ENCODE results near the gene RGL1.

RGL1 gene

DNA sequence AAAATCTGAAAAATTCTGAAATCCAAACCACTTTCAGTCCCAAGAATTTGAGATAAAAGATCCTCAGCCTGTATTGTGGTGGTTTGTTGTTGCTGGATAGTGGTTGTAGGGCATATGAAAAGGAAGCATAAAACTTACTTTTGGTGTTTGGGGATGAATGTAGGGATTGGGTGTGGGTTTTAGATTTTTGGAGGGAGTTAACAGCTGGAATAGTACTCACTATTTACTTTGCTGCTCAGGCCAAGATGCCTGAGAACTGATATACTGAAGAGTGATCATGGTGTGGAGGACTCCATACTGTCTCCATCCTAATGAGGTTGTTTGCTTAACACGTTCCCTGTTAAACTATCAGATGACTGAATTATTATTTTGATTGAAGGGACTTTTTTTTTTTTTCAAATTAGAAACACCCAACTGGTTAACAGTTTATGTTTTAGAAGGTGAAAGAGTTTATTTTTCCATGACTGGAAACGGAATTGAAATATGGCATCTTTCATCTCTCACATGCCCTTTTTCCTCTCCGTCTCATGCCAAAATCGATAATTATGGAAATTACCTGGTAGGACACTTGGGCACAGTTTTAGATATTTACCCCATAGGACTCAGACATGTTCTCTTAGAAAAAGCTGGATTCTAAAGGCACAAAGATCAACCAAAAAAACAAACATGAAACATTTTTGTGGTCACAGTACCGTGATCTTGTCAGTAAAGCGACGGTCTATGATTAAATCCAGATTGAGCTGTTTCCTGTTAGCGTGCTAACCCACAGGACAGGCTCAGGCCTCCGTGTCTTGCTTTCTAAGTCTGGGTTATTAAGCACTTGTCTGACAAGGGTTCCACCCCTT is 37.3 kb downstream of the RGL1 start:
- Histone ChIP-seq H3K27me3 (replicated peaks) (no peaks in the 10 kb centered on the region), H3K4me3 (ENCODE audit: low read depth, low read length) (no peak overlapping the region), H3K27ac (peak overlapping the region; percentile 93), H3K36me3 (replicated peaks) (no peaks in the 10 kb centered on the region)
- peak; percentile 95 for DNase-seq
- in situ Hi-C loops (cut with HindIII; ENCODE audit: low pct_ligation_motif_present, low sequenced_read_pairs), result no loop called here
- TF ChIP-seq, protein P1, sequence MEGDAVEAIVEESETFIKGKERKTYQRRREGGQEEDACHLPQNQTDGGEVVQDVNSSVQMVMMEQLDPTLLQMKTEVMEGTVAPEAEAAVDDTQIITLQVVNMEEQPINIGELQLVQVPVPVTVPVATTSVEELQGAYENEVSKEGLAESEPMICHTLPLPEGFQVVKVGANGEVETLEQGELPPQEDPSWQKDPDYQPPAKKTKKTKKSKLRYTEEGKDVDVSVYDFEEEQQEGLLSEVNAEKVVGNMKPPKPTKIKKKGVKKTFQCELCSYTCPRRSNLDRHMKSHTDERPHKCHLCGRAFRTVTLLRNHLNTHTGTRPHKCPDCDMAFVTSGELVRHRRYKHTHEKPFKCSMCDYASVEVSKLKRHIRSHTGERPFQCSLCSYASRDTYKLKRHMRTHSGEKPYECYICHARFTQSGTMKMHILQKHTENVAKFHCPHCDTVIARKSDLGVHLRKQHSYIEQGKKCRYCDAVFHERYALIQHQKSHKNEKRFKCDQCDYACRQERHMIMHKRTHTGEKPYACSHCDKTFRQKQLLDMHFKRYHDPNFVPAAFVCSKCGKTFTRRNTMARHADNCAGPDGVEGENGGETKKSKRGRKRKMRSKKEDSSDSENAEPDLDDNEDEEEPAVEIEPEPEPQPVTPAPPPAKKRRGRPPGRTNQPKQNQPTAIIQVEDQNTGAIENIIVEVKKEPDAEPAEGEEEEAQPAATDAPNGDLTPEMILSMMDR (IDR thresholded peaks at IDR 0.05; ENCODE audit: low read depth, low read length, missing control alignments), result no peak

DNA sequence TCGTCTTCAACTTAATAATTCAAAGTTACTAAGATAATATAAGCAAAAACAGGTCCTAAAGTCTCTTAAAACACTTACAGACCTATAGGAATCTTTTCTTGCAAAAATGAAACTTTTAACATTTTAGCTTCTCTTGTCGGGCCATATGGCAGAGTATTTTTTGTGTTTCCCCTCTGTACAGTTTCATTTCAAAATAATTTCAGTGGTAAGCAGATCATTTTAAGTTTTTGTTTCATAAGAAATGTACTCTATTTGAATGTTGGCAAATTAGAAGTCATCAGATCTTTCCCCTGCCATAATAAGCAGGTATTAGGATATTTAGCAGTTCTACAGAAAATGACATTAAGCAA is 37.9 kb downstream of the RGL1 start:
- no peak for DNase-seq
- Histone ChIP-seq H3K27me3 (replicated peaks) (no peaks in the 10 kb centered on the region), H3K4me3 (ENCODE audit: low read depth, low read length) (no peak overlapping the region), H3K36me3 (replicated peaks) (no peaks in the 10 kb centered on the region), H3K27ac (peak overlapping the region; percentile 93)
- TF ChIP-seq, protein P1 (IDR thresholded peaks at IDR 0.05; ENCODE audit: low read depth, low read length, missing control alignments), result no peak
- in situ Hi-C loops (cut with HindIII; ENCODE audit: low pct_ligation_motif_present, low sequenced_read_pairs), result no loop called here

DNA sequence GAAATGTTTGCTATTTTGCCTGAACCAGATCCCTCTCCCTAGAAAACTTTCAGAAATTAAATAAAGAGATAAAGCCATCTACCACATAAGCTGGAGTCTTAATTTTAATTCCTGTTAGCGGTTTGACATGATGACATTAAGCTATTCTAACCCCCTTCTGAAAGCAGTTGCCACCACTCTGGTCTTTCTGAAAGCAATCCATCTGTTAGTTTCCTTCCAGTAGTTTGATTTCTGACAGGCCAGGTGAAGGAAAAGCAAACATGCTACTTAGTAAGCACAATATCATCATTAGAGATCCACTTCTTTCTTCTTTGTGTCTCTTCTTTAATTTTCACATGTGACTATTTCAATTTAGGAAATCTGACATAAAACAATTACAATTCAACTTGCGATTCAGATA is 39.9 kb downstream of the RGL1 start:
- no peaks in the 10 kb centered on the region for H3K36me3 ChIP-seq (replicated peaks)
- no peak for DNase-seq
- in situ Hi-C loops (cut with HindIII; ENCODE audit: low pct_ligation_motif_present, low sequenced_read_pairs), result no loop called here
- no peaks in the 10 kb centered on the region for H3K27me3 ChIP-seq (replicated peaks)
- TF ChIP-seq, protein P1 (IDR thresholded peaks at IDR 0.05; ENCODE audit: low read depth, low read length, missing control alignments), result no peak
- H3K4me3 ChIP-seq (ENCODE audit: low read depth, low read length), result no peak overlapping the region
- H3K27ac ChIP-seq, result no peak overlapping the region

DNA sequence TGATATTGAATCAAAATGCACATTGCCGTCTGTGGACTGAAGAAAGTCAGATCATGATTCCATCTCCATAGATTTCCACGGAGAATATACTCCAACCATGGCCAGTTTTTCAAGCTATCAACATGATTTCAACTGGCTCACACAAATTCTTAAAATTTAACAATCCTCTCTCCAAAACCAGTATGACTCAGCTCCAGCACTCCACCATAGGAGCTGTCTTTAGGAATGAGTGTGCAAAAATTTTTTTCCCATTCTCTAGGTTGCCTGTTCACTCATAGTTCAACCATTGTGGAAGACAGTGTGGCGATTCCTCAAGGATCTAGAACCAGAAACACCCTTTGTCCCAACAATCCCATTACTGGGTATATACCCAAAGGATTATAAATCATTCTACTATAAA is 40.8 kb downstream of the RGL1 start:
- H3K27ac ChIP-seq, result no peak overlapping the region
- no peaks in the 10 kb centered on the region for H3K36me3 ChIP-seq (replicated peaks)
- in situ Hi-C loops (cut with HindIII; ENCODE audit: low pct_ligation_motif_present, low sequenced_read_pairs), result no loop called here
- H3K27me3 ChIP-seq (replicated peaks), result no peaks in the 10 kb centered on the region
- no peak for DNase-seq
- TF ChIP-seq, protein P1 (IDR thresholded peaks at IDR 0.05; ENCODE audit: low read depth, low read length, missing control alignments), result no peak
- no peak overlapping the region for H3K4me3 ChIP-seq (ENCODE audit: low read depth, low read length)

DNA sequence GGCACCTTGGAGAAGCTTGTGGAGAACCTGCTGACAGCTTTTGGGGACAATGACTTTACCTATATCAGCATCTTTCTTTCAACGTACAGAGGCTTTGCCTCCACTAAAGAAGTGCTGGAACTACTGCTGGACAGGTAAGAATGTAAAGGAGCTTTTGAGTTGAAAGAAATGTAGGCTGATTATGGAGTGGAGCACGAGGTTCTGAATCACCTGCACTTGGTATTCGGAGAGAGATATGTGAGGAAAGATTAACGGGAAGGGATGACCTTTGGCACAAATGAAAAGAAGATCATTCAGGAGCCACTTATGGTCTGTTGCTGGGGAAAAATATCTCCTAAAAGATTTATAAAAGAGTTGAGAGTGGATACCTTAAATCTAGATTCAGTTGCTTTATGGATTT is 42.7 kb downstream of the RGL1 start:
- TF ChIP-seq, protein P1 (IDR thresholded peaks at IDR 0.05; ENCODE audit: low read depth, low read length, missing control alignments), result no peak
- no peak for DNase-seq
- Histone ChIP-seq H3K27ac (no peak overlapping the region), H3K4me3 (ENCODE audit: low read depth, low read length) (no peak overlapping the region), H3K27me3 (replicated peaks) (no peaks in the 10 kb centered on the region), H3K36me3 (replicated peaks) (no peaks in the 10 kb centered on the region)
- in situ Hi-C loops (cut with HindIII; ENCODE audit: low pct_ligation_motif_present, low sequenced_read_pairs), result no loop called here

DNA sequence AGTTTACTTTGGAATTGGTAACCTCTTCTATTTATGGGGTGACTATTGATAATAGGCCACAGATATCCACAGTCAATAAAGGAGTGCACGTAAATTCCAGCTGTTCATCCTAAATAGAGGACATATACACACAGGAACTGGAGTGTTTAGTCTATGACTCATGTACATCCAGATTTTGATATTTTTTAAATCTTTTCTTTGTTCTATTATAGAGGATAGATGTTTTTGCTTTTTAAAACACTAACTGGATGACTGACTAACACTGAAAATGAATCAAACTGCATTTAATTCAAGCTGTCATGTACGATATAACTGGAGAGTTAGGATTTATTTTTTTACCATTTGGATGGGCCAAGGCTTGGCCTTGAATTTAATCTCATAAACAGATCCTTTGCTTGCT is 45.9 kb downstream of the RGL1 start:
- TF ChIP-seq, protein P1 (IDR thresholded peaks at IDR 0.05; ENCODE audit: low read depth, low read length, missing control alignments), result no peak

More for the DNA sequence above, 45.9 kb downstream of the RGL1 start:
- H3K27me3 ChIP-seq (replicated peaks), result no peaks in the 10 kb centered on the region
- H3K36me3 ChIP-seq (replicated peaks), result no peaks in the 10 kb centered on the region
- H3K4me3 ChIP-seq (ENCODE audit: low read depth, low read length), result no peak overlapping the region
- no peak for DNase-seq
- no peak overlapping the region for H3K27ac ChIP-seq
- in situ Hi-C loops (cut with HindIII; ENCODE audit: low pct_ligation_motif_present, low sequenced_read_pairs), result no loop called here
